GM12873 (cell line): Measurements from ENCODE around the gene EIF4H.

Experiments
- TF ChIP-seq, protein P1 (sequence below): IDR thresholded peaks from 2 replicates; pipeline ENCODE4 v1.5.1; 2012; ENCODE audit warnings: low read depth, mild to moderate bottlenecking, moderate library complexity, low read length, control low read depth; ENCODE audit not compliant: insufficient read depth; ENCODE audit errors: missing control alignments

The EIF4H gene

DNA sequence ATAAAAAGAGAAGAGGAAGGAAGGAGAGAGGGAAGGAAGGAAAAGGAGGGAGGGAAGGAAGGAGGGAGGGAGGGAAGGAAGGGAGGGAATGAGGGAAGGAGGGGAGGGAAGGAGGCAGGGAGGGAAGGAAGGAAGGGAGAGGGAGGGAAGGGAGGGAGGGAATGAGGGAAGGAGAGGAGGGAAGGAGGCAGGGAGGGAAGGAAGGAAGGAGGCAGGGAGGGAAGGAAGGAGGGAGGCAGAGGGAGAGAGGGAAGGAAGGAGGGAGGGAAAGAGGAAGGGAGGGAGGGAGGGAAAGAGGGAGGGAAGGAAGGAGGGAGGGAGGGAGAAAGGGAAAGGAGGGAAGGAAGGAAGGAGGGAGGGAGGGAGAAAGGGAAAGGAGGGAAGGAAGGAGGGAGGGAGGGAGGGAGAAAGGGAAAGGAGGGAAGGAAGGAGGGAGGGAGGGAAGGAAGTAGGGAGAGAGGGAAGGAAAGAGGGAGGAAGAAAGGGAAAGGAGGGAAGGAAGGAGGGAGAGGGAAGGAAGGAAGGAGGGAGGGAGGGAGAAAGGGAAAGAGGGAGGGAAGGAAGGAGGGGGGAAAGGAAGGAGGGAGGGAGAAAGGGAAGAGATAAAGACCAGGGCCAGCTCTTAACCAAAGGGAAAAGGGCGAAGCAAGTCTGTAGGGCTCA is 29.9 kb downstream of the EIF4H start:
- TF ChIP-seq, protein P1, sequence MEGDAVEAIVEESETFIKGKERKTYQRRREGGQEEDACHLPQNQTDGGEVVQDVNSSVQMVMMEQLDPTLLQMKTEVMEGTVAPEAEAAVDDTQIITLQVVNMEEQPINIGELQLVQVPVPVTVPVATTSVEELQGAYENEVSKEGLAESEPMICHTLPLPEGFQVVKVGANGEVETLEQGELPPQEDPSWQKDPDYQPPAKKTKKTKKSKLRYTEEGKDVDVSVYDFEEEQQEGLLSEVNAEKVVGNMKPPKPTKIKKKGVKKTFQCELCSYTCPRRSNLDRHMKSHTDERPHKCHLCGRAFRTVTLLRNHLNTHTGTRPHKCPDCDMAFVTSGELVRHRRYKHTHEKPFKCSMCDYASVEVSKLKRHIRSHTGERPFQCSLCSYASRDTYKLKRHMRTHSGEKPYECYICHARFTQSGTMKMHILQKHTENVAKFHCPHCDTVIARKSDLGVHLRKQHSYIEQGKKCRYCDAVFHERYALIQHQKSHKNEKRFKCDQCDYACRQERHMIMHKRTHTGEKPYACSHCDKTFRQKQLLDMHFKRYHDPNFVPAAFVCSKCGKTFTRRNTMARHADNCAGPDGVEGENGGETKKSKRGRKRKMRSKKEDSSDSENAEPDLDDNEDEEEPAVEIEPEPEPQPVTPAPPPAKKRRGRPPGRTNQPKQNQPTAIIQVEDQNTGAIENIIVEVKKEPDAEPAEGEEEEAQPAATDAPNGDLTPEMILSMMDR = no peak

- TF ChIP-seq, protein P1 = peak; percentile 97
Observed at GRCh38 chr7:74206589-74207120, 32.5 kb downstream of the EIF4H start.

DNA sequence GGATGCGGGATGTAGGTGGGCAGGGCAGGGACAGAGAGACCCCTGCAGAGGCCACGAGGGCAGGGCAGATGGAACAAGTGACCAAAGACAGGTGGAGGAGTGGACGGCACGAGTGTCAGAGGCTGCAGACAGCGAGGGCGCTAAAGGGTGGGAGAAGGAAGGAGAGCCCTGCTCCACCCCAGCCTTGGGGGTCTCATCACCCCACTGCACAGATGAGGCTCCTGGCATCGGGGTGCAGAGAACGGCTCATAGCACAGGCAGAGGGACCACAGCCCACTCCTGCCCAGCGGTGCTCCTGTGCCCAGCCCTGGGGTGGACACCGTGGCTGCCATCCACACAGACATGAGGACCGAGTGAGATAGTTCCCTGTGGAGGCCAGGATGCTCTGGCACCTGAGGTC is 33.4 kb downstream of the EIF4H start:
- TF ChIP-seq, protein P1 = no peak

DNA sequence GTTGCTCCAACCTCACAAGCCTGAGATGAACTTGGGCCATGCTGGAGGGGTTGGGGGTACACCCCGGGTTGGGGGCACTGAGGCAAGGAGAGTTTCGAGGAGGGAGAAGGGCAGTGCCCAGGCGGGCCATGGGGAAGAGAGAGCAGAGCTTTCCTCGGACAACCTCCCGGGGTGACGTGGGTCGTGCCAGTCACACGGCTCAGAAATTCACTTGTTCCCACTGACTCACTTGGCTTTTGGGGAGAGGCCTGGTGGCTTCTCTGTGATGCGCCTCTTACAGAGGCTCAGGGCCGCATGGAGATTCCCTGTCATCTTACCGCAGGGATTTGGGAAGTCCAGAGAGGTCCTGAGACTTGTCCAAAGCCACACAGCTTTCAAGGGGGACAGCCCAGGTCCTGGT is 38.5 kb downstream of the EIF4H start:
- TF ChIP-seq, protein P1 = no peak

GRCh38 chr7:74214816-74215630 is 40.9 kb downstream of the EIF4H start:
- TF ChIP-seq, protein P1 = no peak

- TF ChIP-seq, protein P1 = no peak
Observed at GRCh38 chr7:74215921-74216320, 41.8 kb downstream of the EIF4H start.

DNA sequence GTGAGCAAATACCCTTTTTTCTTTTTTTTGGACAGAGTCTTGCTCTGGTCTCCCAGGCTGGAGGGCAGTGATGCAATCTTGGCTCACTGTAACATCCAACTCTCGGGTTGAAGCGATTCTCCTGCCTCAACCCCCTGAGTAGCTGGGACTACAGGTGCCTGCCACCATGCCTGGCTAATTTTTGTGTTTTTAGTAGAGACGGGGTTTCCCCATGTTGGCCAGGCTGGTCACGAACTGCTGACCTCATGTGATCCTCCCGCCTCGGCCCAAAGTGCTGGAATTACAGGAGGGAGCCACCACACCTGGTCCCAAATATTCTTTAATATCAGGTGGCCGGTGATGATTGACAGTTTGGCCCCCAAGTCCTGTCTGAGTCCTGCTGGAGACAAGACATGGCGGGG is 42.2 kb downstream of the EIF4H start:
- TF ChIP-seq, protein P1 = no peak
